Measurements from ENCODE around the gene ERI2.

The ERI2 gene

GRCh38 chr16:20846030-20846429, 39.8 kb upstream of the ERI2 start:
- Histone ChIP-seq H3K4me1 (ENCODE audit: control insufficient read depth in 2 of 2, insufficient read depth in 2 of 2, low read length in 2 of 2) (peaks cover 3 to 4% of the 10 kb centered on the region in 2 donors), H3K4me3 (ENCODE audit: low read length in 2 of 2) (no peak overlapping the region), H3K9ac (ENCODE audit: low read depth in 1 of 2, low read length in 2 of 2) (no peak overlapping the region), H3K27ac (ENCODE audit: low read depth in 2 of 2, low read length in 2 of 2) (no peak overlapping the region), H3K36me3 (ENCODE audit: control insufficient read depth in 2 of 2, insufficient read depth in 2 of 2, low read length in 2 of 2) (peaks cover 0 to 4% of the 10 kb centered on the region in 2 donors), H3K27me3 (ENCODE audit: control insufficient read depth in 2 of 2, insufficient read depth in 2 of 2, low read length in 2 of 2) (no peaks in the 10 kb centered on the region), H3K9me3 (ENCODE audit: control insufficient read depth in 2 of 2, low read length in 2 of 2) (no peaks in the 10 kb centered on the region)

GRCh38 chr16:20844588-20844987, 38.3 kb upstream of the ERI2 start:
- Histone ChIP-seq H3K27me3 (ENCODE audit: control insufficient read depth in 2 of 2, insufficient read depth in 2 of 2, low read length in 2 of 2) (no peaks in the 10 kb centered on the region), H3K4me3 (ENCODE audit: low read length in 2 of 2) (no peak overlapping the region), H3K36me3 (ENCODE audit: control insufficient read depth in 2 of 2, insufficient read depth in 2 of 2, low read length in 2 of 2) (peaks cover 0 to 5% of the 10 kb centered on the region in 2 donors), H3K27ac (ENCODE audit: low read depth in 2 of 2, low read length in 2 of 2) (no peak overlapping the region), H3K9ac (ENCODE audit: low read depth in 1 of 2, low read length in 2 of 2) (no peak overlapping the region), H3K4me1 (ENCODE audit: control insufficient read depth in 2 of 2, insufficient read depth in 2 of 2, low read length in 2 of 2) (no peaks in the 10 kb centered on the region), H3K9me3 (ENCODE audit: control insufficient read depth in 2 of 2, low read length in 2 of 2) (no peaks in the 10 kb centered on the region)

- no peak overlapping the region for H3K9ac ChIP-seq (ENCODE audit: low read depth in 1 of 2, low read length in 2 of 2)
- H3K4me3 ChIP-seq (ENCODE audit: low read length in 2 of 2), result no peak overlapping the region
- no peaks in the 10 kb centered on the region for H3K9me3 ChIP-seq (ENCODE audit: control insufficient read depth in 2 of 2, low read length in 2 of 2)
- no peak overlapping the region for H3K27ac ChIP-seq (ENCODE audit: low read depth in 2 of 2, low read length in 2 of 2)
- H3K36me3 ChIP-seq (ENCODE audit: control insufficient read depth in 2 of 2, insufficient read depth in 2 of 2, low read length in 2 of 2), result peaks cover 0 to 6% of the 10 kb centered on the region in 2 donors
- no peaks in the 10 kb centered on the region for H3K27me3 ChIP-seq (ENCODE audit: control insufficient read depth in 2 of 2, insufficient read depth in 2 of 2, low read length in 2 of 2)
- no peaks in the 10 kb centered on the region for H3K4me1 ChIP-seq (ENCODE audit: control insufficient read depth in 2 of 2, insufficient read depth in 2 of 2, low read length in 2 of 2)
Measured at GRCh38 chr16:20844054-20844453, 37.8 kb upstream of the ERI2 start.

- H3K27me3 ChIP-seq (ENCODE audit: control insufficient read depth in 2 of 2, insufficient read depth in 2 of 2, low read length in 2 of 2), result no peaks in the 10 kb centered on the region
- H3K36me3 ChIP-seq (ENCODE audit: control insufficient read depth in 2 of 2, insufficient read depth in 2 of 2, low read length in 2 of 2), result peaks cover 2 to 3% of the 10 kb centered on the region in 2 donors
- H3K27ac ChIP-seq (ENCODE audit: low read depth in 2 of 2, low read length in 2 of 2), result no peak overlapping the region
- H3K9ac ChIP-seq (ENCODE audit: low read depth in 1 of 2, low read length in 2 of 2), result no peak overlapping the region
- no peaks in the 10 kb centered on the region for H3K4me1 ChIP-seq (ENCODE audit: control insufficient read depth in 2 of 2, insufficient read depth in 2 of 2, low read length in 2 of 2)
- no peak overlapping the region for H3K4me3 ChIP-seq (ENCODE audit: low read length in 2 of 2)
- no peaks in the 10 kb centered on the region for H3K9me3 ChIP-seq (ENCODE audit: control insufficient read depth in 2 of 2, low read length in 2 of 2)
Measured at GRCh38 chr16:20839504-20839903, 33.2 kb upstream of the ERI2 start.

- H3K27ac ChIP-seq (ENCODE audit: low read depth in 2 of 2, low read length in 2 of 2), result no peak overlapping the region
- H3K9me3 ChIP-seq (ENCODE audit: control insufficient read depth in 2 of 2, low read length in 2 of 2), result no peaks in the 10 kb centered on the region
- H3K4me3 ChIP-seq (ENCODE audit: low read length in 2 of 2), result no peak overlapping the region
- H3K4me1 ChIP-seq (ENCODE audit: control insufficient read depth in 2 of 2, insufficient read depth in 2 of 2, low read length in 2 of 2), result no peaks in the 10 kb centered on the region
- no peaks in the 10 kb centered on the region for H3K27me3 ChIP-seq (ENCODE audit: control insufficient read depth in 2 of 2, insufficient read depth in 2 of 2, low read length in 2 of 2)
- H3K9ac ChIP-seq (ENCODE audit: low read depth in 1 of 2, low read length in 2 of 2), result no peak overlapping the region
- peaks cover 2 to 3% of the 10 kb centered on the region in 2 donors for H3K36me3 ChIP-seq (ENCODE audit: control insufficient read depth in 2 of 2, insufficient read depth in 2 of 2, low read length in 2 of 2)
Measured at GRCh38 chr16:20838240-20838639, 32.0 kb upstream of the ERI2 start.

GRCh38 chr16:20833086-20833485, 26.8 kb upstream of the ERI2 start:
- H3K4me3 ChIP-seq (ENCODE audit: low read length in 2 of 2), result no peak overlapping the region

GRCh38 chr16:20830372-20830771, 24.1 kb upstream of the ERI2 start:
- no peaks in the 10 kb centered on the region for H3K4me1 ChIP-seq (ENCODE audit: control insufficient read depth in 2 of 2, insufficient read depth in 2 of 2, low read length in 2 of 2)
- H3K36me3 ChIP-seq (ENCODE audit: control insufficient read depth in 2 of 2, insufficient read depth in 2 of 2, low read length in 2 of 2), result peaks cover 4 to 7% of the 10 kb centered on the region in 2 donors
- no peak overlapping the region for H3K27ac ChIP-seq (ENCODE audit: low read depth in 2 of 2, low read length in 2 of 2)
- no peak overlapping the region for H3K4me3 ChIP-seq (ENCODE audit: low read length in 2 of 2)
- no peaks in the 10 kb centered on the region for H3K27me3 ChIP-seq (ENCODE audit: control insufficient read depth in 2 of 2, insufficient read depth in 2 of 2, low read length in 2 of 2)
- H3K9ac ChIP-seq (ENCODE audit: low read depth in 1 of 2, low read length in 2 of 2), result no peak overlapping the region
- H3K9me3 ChIP-seq (ENCODE audit: control insufficient read depth in 2 of 2, low read length in 2 of 2), result no peaks in the 10 kb centered on the region

More at GRCh38 chr16:20833086-20833485, 26.8 kb upstream of the ERI2 start:
- Histone ChIP-seq H3K36me3 (ENCODE audit: control insufficient read depth in 2 of 2, insufficient read depth in 2 of 2, low read length in 2 of 2) (peaks cover 0 to 3% of the 10 kb centered on the region in 2 donors), H3K9ac (ENCODE audit: low read depth in 1 of 2, low read length in 2 of 2) (no peak overlapping the region), H3K27ac (ENCODE audit: low read depth in 2 of 2, low read length in 2 of 2) (no peak overlapping the region), H3K9me3 (ENCODE audit: control insufficient read depth in 2 of 2, low read length in 2 of 2) (no peaks in the 10 kb centered on the region), H3K27me3 (ENCODE audit: control insufficient read depth in 2 of 2, insufficient read depth in 2 of 2, low read length in 2 of 2) (no peaks in the 10 kb centered on the region), H3K4me1 (ENCODE audit: control insufficient read depth in 2 of 2, insufficient read depth in 2 of 2, low read length in 2 of 2) (no peaks in the 10 kb centered on the region)

GRCh38 chr16:20829536-20829935, 23.3 kb upstream of the ERI2 start:
- Histone ChIP-seq H3K4me1 (ENCODE audit: control insufficient read depth in 2 of 2, insufficient read depth in 2 of 2, low read length in 2 of 2) (no peaks in the 10 kb centered on the region), H3K27ac (ENCODE audit: low read depth in 2 of 2, low read length in 2 of 2) (no peak overlapping the region), H3K36me3 (ENCODE audit: control insufficient read depth in 2 of 2, insufficient read depth in 2 of 2, low read length in 2 of 2) (peaks cover 4 to 7% of the 10 kb centered on the region in 2 donors), H3K9me3 (ENCODE audit: control insufficient read depth in 2 of 2, low read length in 2 of 2) (no peaks in the 10 kb centered on the region), H3K4me3 (ENCODE audit: low read length in 2 of 2) (no peak overlapping the region), H3K9ac (ENCODE audit: low read depth in 1 of 2, low read length in 2 of 2) (no peak overlapping the region), H3K27me3 (ENCODE audit: control insufficient read depth in 2 of 2, insufficient read depth in 2 of 2, low read length in 2 of 2) (no peaks in the 10 kb centered on the region)

GRCh38 chr16:20826039-20826566, 19.8 kb upstream of the ERI2 start:
- Histone ChIP-seq H3K4me1 (ENCODE audit: control insufficient read depth in 2 of 2, insufficient read depth in 2 of 2, low read length in 2 of 2) (no peaks in the 10 kb centered on the region), H3K9ac (ENCODE audit: low read depth in 1 of 2, low read length in 2 of 2) (no peak overlapping the region), H3K9me3 (ENCODE audit: control insufficient read depth in 2 of 2, low read length in 2 of 2) (no peaks in the 10 kb centered on the region), H3K27ac (ENCODE audit: low read depth in 2 of 2, low read length in 2 of 2) (no peak overlapping the region), H3K27me3 (ENCODE audit: control insufficient read depth in 2 of 2, insufficient read depth in 2 of 2, low read length in 2 of 2) (no peaks in the 10 kb centered on the region), H3K4me3 (ENCODE audit: low read length in 2 of 2) (no peak overlapping the region), H3K36me3 (ENCODE audit: control insufficient read depth in 2 of 2, insufficient read depth in 2 of 2, low read length in 2 of 2) (peaks cover 4 to 19% of the 10 kb centered on the region in 2 donors)

GRCh38 chr16:20822521-20823325, 16.5 kb upstream of the ERI2 start:
- Histone ChIP-seq H3K4me3 (ENCODE audit: low read length in 2 of 2) (no peak overlapping the region), H3K36me3 (ENCODE audit: control insufficient read depth in 2 of 2, insufficient read depth in 2 of 2, low read length in 2 of 2) (peaks cover 4 to 21% of the 10 kb centered on the region in 2 donors)

More at GRCh38 chr16:20822521-20823325, 16.5 kb upstream of the ERI2 start:
- H3K4me1 ChIP-seq (ENCODE audit: control insufficient read depth in 2 of 2, insufficient read depth in 2 of 2, low read length in 2 of 2), result no peaks in the 10 kb centered on the region
- no peak overlapping the region for H3K9ac ChIP-seq (ENCODE audit: low read depth in 1 of 2, low read length in 2 of 2)
- no peak overlapping the region for H3K27ac ChIP-seq (ENCODE audit: low read depth in 2 of 2, low read length in 2 of 2)
- no peaks in the 10 kb centered on the region for H3K9me3 ChIP-seq (ENCODE audit: control insufficient read depth in 2 of 2, low read length in 2 of 2)
- H3K27me3 ChIP-seq (ENCODE audit: control insufficient read depth in 2 of 2, insufficient read depth in 2 of 2, low read length in 2 of 2), result no peaks in the 10 kb centered on the region

Data from mucosa of rectum (tissue), 2 donors.